Mucosa of descending colon (tissue), 3 donors: ENCODE measurements around the gene TMEM89. TPM values are rescaled to one million over a fixed set of nuclear protein-coding genes. Genes with fewer than 3 reads are reported as not detected.
A peak's percentile ranks its signal among the peaks of the same experiment; 100 is the strongest.

Source experiments
- ATAC-seq: fragments of 200-7000 bp; cut with Tn5 transposase; one replicate; pipeline ENCODE4 v1.9.1; 2020; ENCODE audit warnings: mild to moderate bottlenecking, moderate library complexity
- DNase-seq, 3 donors: peaks; one replicate each; pipeline ENCODE4 v3.0.0-alpha.2; 2020
- H3K36me3 ChIP-seq: fragments of 200-600 bp; one replicate; pipeline ENCODE4 v1.8.0; 2021; ENCODE audit warnings: low read depth, mild to moderate bottlenecking
- H3K4me1 ChIP-seq: fragments of 200-600 bp; one replicate; pipeline ENCODE4 v1.8.0; 2021; ENCODE audit warnings: low read depth, mild to moderate bottlenecking
- H3K4me3 ChIP-seq: fragments of 200-600 bp; one replicate; pipeline ENCODE4 v1.8.0; 2021; ENCODE audit warnings: mild to moderate bottlenecking
- H3K9me3 ChIP-seq: fragments of 200-600 bp; one replicate; pipeline ENCODE4 v1.8.0; 2021; ENCODE audit warnings: mild to moderate bottlenecking
- intact Hi-C, 2 donors: fragments of 100-400 bp; cut with DNase I in 1 of 2; cut with micrococcal nuclease in 1 of 2; formaldehyde crosslinking; loops; one replicate each; pipeline versions ENCODE4 v1.11.0 to v1.11.1; 2022; cut with DNase I, micrococcal nuclease
- total RNA-seq, 3 donors: library from RNA; stranded (reverse); fragmentation: NEBNext Ultra II Directional in 2 of 3; extraction: Animal tissue kit (Norgen Biotek cat#: 25700) in 2 of 3; gene quantifications; one replicate each; pipeline versions ENCODE4 v1.2.1 to v1.2.4, GENCODE V29; 2021 to 2023
- TF ChIP-seq, protein P1 (sequence below): fragments of 200-600 bp; IDR thresholded peaks from one replicate; pipeline ENCODE4 v1.8.0; 2022; ENCODE audit warnings: antibody characterized with exemption, mild to moderate bottlenecking
- donor health status: DM: no; HTN: no; CAD: no; lungs with moderate emphysema.
- donor health status: DM: no; HTN: no; CAD: no.
- donor health status: DM: no; HTN: yes; CAD: no.

TMEM89 gene
- total RNA-seq, 3 donors from 2014 or later: 0.65 to 1.1 TPM; not detected in 1

DNA sequence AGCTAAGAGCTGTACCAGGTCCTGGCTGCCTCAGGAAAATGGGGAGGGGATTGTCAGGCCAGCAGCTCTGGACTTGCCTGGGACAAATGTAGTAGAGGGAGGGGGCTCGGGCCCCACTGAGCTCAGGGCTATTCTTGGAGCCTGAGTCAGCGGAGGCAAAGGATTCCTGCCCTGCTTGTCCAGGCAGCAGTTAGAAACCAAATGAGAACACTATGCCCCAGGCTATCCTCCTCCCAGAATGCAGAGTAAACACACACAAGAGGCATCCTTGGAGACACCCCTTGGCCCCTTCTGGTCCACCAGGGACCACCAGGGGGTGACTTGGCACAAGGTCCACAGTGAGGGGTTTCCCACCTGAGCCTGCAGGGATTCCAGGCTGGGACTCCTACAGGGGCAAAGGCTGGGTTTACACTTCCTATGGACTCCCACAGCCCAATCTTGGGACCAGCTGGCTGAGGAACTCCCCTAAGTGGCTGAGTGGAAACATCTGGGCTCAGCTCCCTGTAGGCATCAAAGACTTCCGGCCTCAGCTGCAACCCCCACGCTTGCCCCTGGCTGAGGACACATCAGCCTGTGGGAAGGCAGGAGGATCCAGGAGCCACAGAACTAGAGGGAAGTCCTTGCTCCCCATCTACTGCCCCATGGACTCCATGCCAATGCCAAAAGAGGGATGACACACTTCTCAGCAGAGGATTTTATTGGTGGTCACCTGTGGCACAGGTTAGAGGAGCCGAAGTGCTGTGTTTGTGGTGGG lies 23.1 kb downstream of the TMEM89 start:
- ATAC-seq: peak; percentile 26
- peak in 1 of 3 donors; percentile 38 for DNase-seq
- H3K4me1 ChIP-seq: peaks cover 15% of the 10 kb centered on the region
- H3K36me3 ChIP-seq: peaks cover 29% of the 10 kb centered on the region
- intact Hi-C loops: no loop called here
- H3K9me3 ChIP-seq: no peaks in the 10 kb centered on the region
- TF ChIP-seq, protein P1, sequence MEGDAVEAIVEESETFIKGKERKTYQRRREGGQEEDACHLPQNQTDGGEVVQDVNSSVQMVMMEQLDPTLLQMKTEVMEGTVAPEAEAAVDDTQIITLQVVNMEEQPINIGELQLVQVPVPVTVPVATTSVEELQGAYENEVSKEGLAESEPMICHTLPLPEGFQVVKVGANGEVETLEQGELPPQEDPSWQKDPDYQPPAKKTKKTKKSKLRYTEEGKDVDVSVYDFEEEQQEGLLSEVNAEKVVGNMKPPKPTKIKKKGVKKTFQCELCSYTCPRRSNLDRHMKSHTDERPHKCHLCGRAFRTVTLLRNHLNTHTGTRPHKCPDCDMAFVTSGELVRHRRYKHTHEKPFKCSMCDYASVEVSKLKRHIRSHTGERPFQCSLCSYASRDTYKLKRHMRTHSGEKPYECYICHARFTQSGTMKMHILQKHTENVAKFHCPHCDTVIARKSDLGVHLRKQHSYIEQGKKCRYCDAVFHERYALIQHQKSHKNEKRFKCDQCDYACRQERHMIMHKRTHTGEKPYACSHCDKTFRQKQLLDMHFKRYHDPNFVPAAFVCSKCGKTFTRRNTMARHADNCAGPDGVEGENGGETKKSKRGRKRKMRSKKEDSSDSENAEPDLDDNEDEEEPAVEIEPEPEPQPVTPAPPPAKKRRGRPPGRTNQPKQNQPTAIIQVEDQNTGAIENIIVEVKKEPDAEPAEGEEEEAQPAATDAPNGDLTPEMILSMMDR: no peak
- no peak overlapping the region for H3K4me3 ChIP-seq

DNA sequence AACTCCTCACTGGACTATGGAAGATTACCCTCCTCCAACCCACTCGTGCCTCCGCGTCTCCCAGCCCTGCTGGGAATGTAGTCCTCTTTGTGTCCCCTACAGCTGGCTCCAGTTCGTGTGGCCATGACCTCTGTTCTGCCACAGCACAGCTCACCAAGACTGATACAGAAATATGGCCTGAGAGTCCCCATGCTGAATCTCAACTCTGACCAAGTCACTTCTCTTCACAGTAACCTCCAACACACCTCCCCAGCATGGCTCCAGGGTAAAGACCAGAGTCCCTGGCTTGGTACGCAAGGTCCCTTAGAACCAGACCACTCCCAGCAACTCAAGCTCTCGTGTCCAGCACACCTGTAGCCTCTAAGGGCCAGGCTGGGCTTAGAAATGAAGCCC lies 24.2 kb downstream of the TMEM89 start:
- peaks cover 24% of the 10 kb centered on the region for H3K36me3 ChIP-seq
- intact Hi-C loops: no loop called here

DNA sequence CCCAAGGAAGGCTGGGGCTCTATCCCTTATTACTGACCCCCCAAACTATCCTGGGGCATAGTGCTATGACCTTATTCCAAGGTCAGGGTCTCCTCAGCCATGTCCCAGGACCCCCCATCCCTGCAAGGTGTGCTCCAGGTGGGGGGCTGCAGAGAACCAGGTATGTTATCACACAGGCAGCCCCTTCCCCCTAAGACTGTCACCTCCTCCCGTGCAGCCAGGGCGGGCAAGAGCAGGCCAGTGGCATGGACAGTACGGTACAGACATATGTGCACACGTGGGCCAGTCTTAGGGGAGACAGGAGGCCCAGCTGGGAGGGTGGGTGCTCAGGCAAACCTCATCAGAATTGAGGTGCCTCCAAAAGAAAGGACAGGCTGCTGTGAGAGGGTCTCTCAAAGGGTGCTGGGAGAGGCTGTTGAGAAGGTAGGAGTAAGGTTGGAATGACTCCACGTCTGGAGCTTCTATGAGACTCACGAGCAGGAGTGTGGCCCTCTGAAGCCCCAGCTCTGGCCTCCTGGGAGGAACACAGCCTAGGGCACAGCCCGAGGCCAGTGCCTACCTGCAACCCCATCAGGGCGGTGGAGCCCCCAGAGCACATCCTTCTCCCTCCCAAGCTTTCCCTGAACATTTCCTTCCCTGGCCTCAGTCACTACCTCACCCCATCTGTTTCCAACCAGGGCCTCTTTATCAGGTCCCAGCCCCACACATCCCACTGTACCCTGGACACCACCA lies 24.7 kb downstream of the TMEM89 start:
- peaks cover 24% of the 10 kb centered on the region for H3K36me3 ChIP-seq
- TF ChIP-seq, protein P1: no peak
- H3K9me3 ChIP-seq: no peaks in the 10 kb centered on the region
- no peak overlapping the region for H3K4me3 ChIP-seq
- intact Hi-C loops: no loop called here
- peaks cover 15% of the 10 kb centered on the region for H3K4me1 ChIP-seq
- no peak for ATAC-seq
- DNase-seq: no peak

More for the DNA sequence above, 24.2 kb downstream of the TMEM89 start:
- TF ChIP-seq, protein P1: no peak
- Histone ChIP-seq H3K9me3 (no peaks in the 10 kb centered on the region), H3K4me1 (peaks cover 15% of the 10 kb centered on the region), H3K4me3 (no peak overlapping the region)
- DNase-seq: no peak
- no peak for ATAC-seq

DNA sequence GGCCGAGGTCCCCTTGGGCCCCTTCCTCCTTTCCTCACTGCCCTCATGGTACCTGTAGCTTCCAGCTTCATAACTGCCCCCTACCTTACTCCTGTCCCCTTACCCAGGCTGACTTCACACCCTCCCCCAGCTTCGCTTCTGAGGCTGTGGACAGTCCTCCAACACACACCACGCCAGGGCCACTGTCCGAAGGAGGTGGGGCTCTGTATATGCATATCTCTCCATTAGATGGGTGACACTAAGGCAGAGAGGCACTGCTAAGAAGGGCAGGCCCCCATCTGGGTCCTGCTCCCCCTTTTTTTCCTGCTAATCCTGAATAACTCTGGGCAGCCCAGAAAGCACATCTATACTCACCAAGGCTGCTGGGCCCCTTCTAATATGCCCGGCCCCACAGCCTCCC lies 25.4 kb downstream of the TMEM89 start:
- Histone ChIP-seq H3K4me1 (peaks cover 15% of the 10 kb centered on the region), H3K9me3 (no peaks in the 10 kb centered on the region), H3K36me3 (peaks cover 20% of the 10 kb centered on the region), H3K4me3 (no peak overlapping the region)
- intact Hi-C loops: no loop called here
- TF ChIP-seq, protein P1: no peak
- no peak for DNase-seq
- peak; percentile 6 for ATAC-seq

DNA sequence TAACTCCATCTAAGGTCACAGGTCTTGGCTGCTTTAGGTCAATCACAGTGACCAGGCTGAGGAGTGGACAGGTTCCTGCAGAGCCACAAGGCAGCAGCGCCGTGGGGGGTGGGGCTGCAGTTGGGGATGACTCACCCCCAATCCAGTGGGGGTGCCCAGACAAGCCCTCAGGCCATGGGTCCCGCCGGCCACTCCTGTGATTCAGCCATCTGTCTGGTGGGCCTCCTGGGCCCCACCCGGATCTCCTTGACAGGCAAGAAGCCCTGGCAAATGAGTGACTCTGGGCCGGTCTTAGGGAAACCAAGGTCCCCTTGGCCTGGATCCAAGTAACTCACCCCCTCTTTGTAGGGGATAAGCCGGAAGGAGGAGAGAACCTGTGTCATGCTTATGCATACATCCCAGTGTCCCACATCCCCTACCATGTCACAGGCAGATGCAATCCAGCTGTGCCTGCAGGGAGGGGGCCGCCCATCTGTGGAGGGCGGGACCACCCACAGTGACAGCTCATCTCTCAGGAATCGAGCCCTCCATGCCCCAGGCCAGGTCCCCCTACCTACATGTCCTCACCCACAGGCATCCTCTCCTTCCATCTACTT lies 25.9 kb downstream of the TMEM89 start:
- H3K4me3 ChIP-seq: no peak overlapping the region
- TF ChIP-seq, protein P1: no peak
- peak in 2 of 3 donors; percentile 69 to 80 for DNase-seq

More for the DNA sequence above, 25.9 kb downstream of the TMEM89 start:
- peaks cover 15% of the 10 kb centered on the region for H3K36me3 ChIP-seq
- intact Hi-C loops: no loop called here
- peak; percentile 23 for ATAC-seq
- peaks cover 15% of the 10 kb centered on the region for H3K4me1 ChIP-seq
- H3K9me3 ChIP-seq: no peaks in the 10 kb centered on the region
